Trophoblast cell (in vitro differentiated cells and primary cell): ENCODE data around the gene FOXP3.
A peak's percentile ranks its signal among the peaks of the same experiment; 100 is the strongest.

Experiments used
- DNase-seq, 2 donors: peaks; one replicate each; pipeline ENCODE4 v3.0.0-alpha.2; 2016
- H2AFZ ChIP-seq: 2 replicates; pipeline ENCODE4 v1.6.1; 2013; ENCODE audit warnings: low read length, moderate library complexity, mild to moderate bottlenecking; ENCODE audit not compliant: insufficient read depth, poor library complexity
- H2AK5ac ChIP-seq: 2 replicates; pipeline ENCODE4 v1.6.1; 2013; ENCODE audit warnings: mild to moderate bottlenecking, low read length
- H2BK120ac ChIP-seq: 2 replicates; pipeline ENCODE4 v1.6.1; 2013; ENCODE audit warnings: low read length, mild to moderate bottlenecking, moderate library complexity; ENCODE audit not compliant: insufficient read depth, poor library complexity
- H2BK12ac ChIP-seq: 2 replicates; pipeline ENCODE4 v1.6.1; 2013; ENCODE audit warnings: mild to moderate bottlenecking, low read length, moderate library complexity
- H2BK5ac ChIP-seq: 2 replicates; pipeline ENCODE4 v1.6.1; 2013; ENCODE audit warnings: low read length, low read depth, moderate library complexity, mild to moderate bottlenecking; ENCODE audit not compliant: poor library complexity
- H3K14ac ChIP-seq: 2 replicates; pipeline ENCODE4 v1.6.1; 2013; ENCODE audit warnings: mild to moderate bottlenecking, low read length
- H3K18ac ChIP-seq: 2 replicates; pipeline ENCODE4 v1.6.1; 2013; ENCODE audit warnings: mild to moderate bottlenecking, low read length
- H3K23ac ChIP-seq: 2 replicates; pipeline ENCODE4 v1.6.1; 2013; ENCODE audit warnings: low read length
- H3K27ac ChIP-seq: 2 replicates; pipeline ENCODE4 v1.5.1; 2013; ENCODE audit warnings: low read depth, mild to moderate bottlenecking, inconsistent platforms, low read length, moderate library complexity
- H3K27me3 ChIP-seq: 2 replicates; pipeline ENCODE4 v1.6.1; 2013; ENCODE audit warnings: inconsistent platforms, mild to moderate bottlenecking, low read length, moderate library complexity; ENCODE audit not compliant: insufficient read depth
- H3K36me3 ChIP-seq, 2 experiments: 1 replicate in 1 of 2; 2 replicates in 1 of 2; pipeline ENCODE4 v1.6.1; 2013; ENCODE audit warnings: low read length in 2 of 2, mild to moderate bottlenecking in 2 of 2, moderate library complexity in 1 of 2; ENCODE audit not compliant: insufficient read depth in 2 of 2, control insufficient read depth in 1 of 2
- H3K4ac ChIP-seq: 2 replicates; pipeline ENCODE4 v1.6.1; 2013; ENCODE audit warnings: low read depth, mild to moderate bottlenecking, low read length, moderate library complexity
- H3K4me1 ChIP-seq, 2 experiments: 1 replicate in 1 of 2; 2 replicates in 1 of 2; pipeline ENCODE4 v1.6.1; 2013; ENCODE audit warnings: low read length in 2 of 2, mild to moderate bottlenecking in 2 of 2, moderate library complexity in 1 of 2; ENCODE audit not compliant: insufficient read depth in 2 of 2, control insufficient read depth in 1 of 2
- H3K4me2 ChIP-seq: 2 replicates; pipeline ENCODE4 v1.6.1; 2013; ENCODE audit warnings: inconsistent platforms, mild to moderate bottlenecking, low read length, moderate library complexity
- H3K4me3 ChIP-seq: 2 replicates; pipeline ENCODE4 v1.5.1; 2013; ENCODE audit warnings: mild to moderate bottlenecking, low read depth, low read length, inconsistent platforms
- H3K79me1 ChIP-seq: one replicate; pipeline ENCODE4 v1.6.1; 2013; ENCODE audit warnings: low read length
- H3K79me2 ChIP-seq: 2 replicates; pipeline ENCODE4 v1.6.1; 2013; ENCODE audit warnings: low read length, mild to moderate bottlenecking; ENCODE audit not compliant: control insufficient read depth, insufficient read depth, poor library complexity
- H3K9ac ChIP-seq: 2 replicates; pipeline ENCODE4 v1.6.1; 2013; ENCODE audit warnings: mild to moderate bottlenecking, low read length
- H3K9me3 ChIP-seq: 2 replicates; pipeline ENCODE4 v1.6.1; 2013; ENCODE audit warnings: low read depth, mild to moderate bottlenecking, control low read depth, inconsistent platforms, low read length; ENCODE audit not compliant: insufficient read depth
- H4K12ac ChIP-seq: 2 replicates; pipeline ENCODE4 v1.6.1; 2013; ENCODE audit warnings: low read depth, mild to moderate bottlenecking, low read length, moderate library complexity
- H4K8ac ChIP-seq: 2 replicates; pipeline ENCODE4 v1.6.1; 2013; ENCODE audit warnings: low read depth, mild to moderate bottlenecking, low read length, moderate library complexity
- H4K91ac ChIP-seq: one replicate; pipeline ENCODE4 v1.6.1; 2013; ENCODE audit warnings: low read depth, mild to moderate bottlenecking, low read length, moderate library complexity
- WGBS: extraction: QIAGEN DNeasy Blood & Tissue Kit; methylation state at CpG from one replicate; pipeline ENCODE4 v1.1.7; 2013; ENCODE audit warnings: missing lambda C conversion rate; ENCODE audit not compliant: insufficient read length, insufficient coverage; ENCODE audit errors: extremely low coverage; 5-methylcytosine and 5-hydroxymethylcytosine counted together

The FOXP3 gene

GRCh38 chrX:49270249-49270921 lies 5.9 kb upstream of the FOXP3 start:
- H3K14ac ChIP-seq: peak overlapping the region; percentile 91
- H2BK5ac ChIP-seq: peak overlapping the region; percentile 86
- H2BK12ac ChIP-seq: no peak overlapping the region
- peak overlapping the region; percentile 89 for H4K8ac ChIP-seq
- H3K27me3 ChIP-seq: no peaks in the 10 kb centered on the region
- H3K4me3 ChIP-seq: peak overlapping the region; percentile 89
- peaks cover 10% of the 10 kb centered on the region for H3K79me2 ChIP-seq
- H4K91ac ChIP-seq: peak overlapping the region; percentile 94
- peak overlapping the region; percentile 88 for H4K12ac ChIP-seq
- no CpG with 5 or more reads among the region's 66 CpGs for WGBS
- peak overlapping the region; percentile 96 for H3K27ac ChIP-seq
- no peaks in the 10 kb centered on the region for H3K9me3 ChIP-seq
- H3K18ac ChIP-seq: peak overlapping the region; percentile 89
- H3K79me1 ChIP-seq: peaks cover 14% of the 10 kb centered on the region
- H3K4ac ChIP-seq: peak overlapping the region; percentile 74
- H2BK120ac ChIP-seq: peak overlapping the region; percentile 60
- no peak for DNase-seq
- H3K4me1 ChIP-seq: peaks cover 13 to 17% of the 10 kb centered on the region in 2 experiments
- H3K9ac ChIP-seq: peak overlapping the region; percentile 85
- H3K4me2 ChIP-seq: peak overlapping the region; percentile 77
- peaks cover 0 to 2% of the 10 kb centered on the region in 2 experiments for H3K36me3 ChIP-seq
- H2AK5ac ChIP-seq: peak overlapping the region; percentile 42
- H2AFZ ChIP-seq: peak overlapping the region; percentile 3
- H3K23ac ChIP-seq: no peak overlapping the region

- H3K4me1 ChIP-seq: peaks cover 13 to 17% of the 10 kb centered on the region in 2 experiments
- peak within 1 kb of the TSS; percentile 83 for H3K4ac ChIP-seq
- peak within 1 kb of the TSS; percentile 88 for H4K12ac ChIP-seq
- H3K18ac ChIP-seq: peak within 1 kb of the TSS; percentile 89
- H3K9ac ChIP-seq: peak within 1 kb of the TSS; percentile 92
- peak within 1 kb of the TSS; percentile 91 for H2BK120ac ChIP-seq
- H3K27ac ChIP-seq: peak within 1 kb of the TSS; percentile 96
- peak within 1 kb of the TSS; percentile 94 for H4K91ac ChIP-seq
- peak within 1 kb of the TSS; percentile 42 for H2AK5ac ChIP-seq
- no peaks in the 10 kb centered on the region for H3K9me3 ChIP-seq
- peaks cover 14% of the 10 kb centered on the region for H3K79me1 ChIP-seq
- H3K14ac ChIP-seq: peak within 1 kb of the TSS; percentile 91
- no peaks in the 10 kb centered on the region for H3K27me3 ChIP-seq
- peaks cover 10% of the 10 kb centered on the region for H3K79me2 ChIP-seq
- no peak within 1 kb of the TSS for H3K23ac ChIP-seq
- H3K4me3 ChIP-seq: peak within 1 kb of the TSS; percentile 89
- no peak within 1 kb of the TSS for H2BK12ac ChIP-seq
- H2BK5ac ChIP-seq: peak within 1 kb of the TSS; percentile 96
- no CpG with 5 or more reads among the region's 70 CpGs for WGBS
- H3K36me3 ChIP-seq: peaks cover 0 to 2% of the 10 kb centered on the region in 2 experiments
- H2AFZ ChIP-seq: peak within 1 kb of the TSS; percentile 93
- peak within 1 kb of the TSS; percentile 87 for H3K4me2 ChIP-seq
- peak within 1 kb of the TSS; percentile 97 for H4K8ac ChIP-seq
- no peak for DNase-seq
Observed at GRCh38 chrX:49269767-49270248, 5.3 kb upstream of the FOXP3 start, which contains the start of gene PPP1R3F. Gene PPP1R3F, plus strand, starts transcription at chrX:49269793. Its CDS starts 77 bp downstream, at chrX:49269870.

- H3K79me2 ChIP-seq: peaks cover 10% of the 10 kb centered on the region
- H3K4me3 ChIP-seq: peak overlapping the region; percentile 89
- no CpG with 5 or more reads among the region's 45 CpGs for WGBS
- peaks cover 14% of the 10 kb centered on the region for H3K79me1 ChIP-seq
- peak overlapping the region; percentile 83 for H3K18ac ChIP-seq
- peak overlapping the region; percentile 93 for H2AFZ ChIP-seq
- H3K27me3 ChIP-seq: no peaks in the 10 kb centered on the region
- peak overlapping the region; percentile 92 for H4K91ac ChIP-seq
- peak overlapping the region; percentile 68 for H4K12ac ChIP-seq
- H3K4me2 ChIP-seq: peak overlapping the region; percentile 87
- H3K36me3 ChIP-seq: peaks cover 0 to 2% of the 10 kb centered on the region in 2 experiments
- H3K23ac ChIP-seq: no peak overlapping the region
- H2BK12ac ChIP-seq: no peak overlapping the region
- peak overlapping the region; percentile 91 for H2BK120ac ChIP-seq
- H3K4ac ChIP-seq: peak overlapping the region; percentile 83
- peak overlapping the region; percentile 73 for H3K14ac ChIP-seq
- peak overlapping the region; percentile 92 for H3K9ac ChIP-seq
- no peaks in the 10 kb centered on the region for H3K9me3 ChIP-seq
- DNase-seq: peak; percentile 92 to 94
- H4K8ac ChIP-seq: peak overlapping the region; percentile 97
- H2AK5ac ChIP-seq: no peak overlapping the region
- peak overlapping the region; percentile 96 for H3K27ac ChIP-seq
- peak overlapping the region; percentile 96 for H2BK5ac ChIP-seq
- peaks cover 13 to 17% of the 10 kb centered on the region in 2 experiments for H3K4me1 ChIP-seq
Observed at GRCh38 chrX:49269010-49269766, 4.7 kb upstream of the FOXP3 start.

GRCh38 chrX:49268702-49269009 lies 4.1 kb upstream of the FOXP3 start:
- H3K79me2 ChIP-seq: peaks cover 10% of the 10 kb centered on the region
- H4K8ac ChIP-seq: peak overlapping the region; percentile 97
- H2AFZ ChIP-seq: peak overlapping the region; percentile 45
- peak overlapping the region; percentile 7 for H3K14ac ChIP-seq
- no peak overlapping the region for H2BK5ac ChIP-seq
- H2BK120ac ChIP-seq: peak overlapping the region; percentile 52
- peak overlapping the region; percentile 80 for H3K9ac ChIP-seq
- peak overlapping the region; percentile 49 for H3K27ac ChIP-seq
- H3K36me3 ChIP-seq: peaks cover 0 to 2% of the 10 kb centered on the region in 2 experiments
- peak overlapping the region; percentile 36 for H4K91ac ChIP-seq
- H2AK5ac ChIP-seq: no peak overlapping the region
- H3K18ac ChIP-seq: peak overlapping the region; percentile 51
- H3K4ac ChIP-seq: no peak overlapping the region
- no peak overlapping the region for H3K23ac ChIP-seq
- peaks cover 14% of the 10 kb centered on the region for H3K79me1 ChIP-seq
- H3K4me1 ChIP-seq: peaks cover 13 to 17% of the 10 kb centered on the region in 2 experiments
- no peaks in the 10 kb centered on the region for H3K9me3 ChIP-seq
- H3K4me3 ChIP-seq: peak overlapping the region; percentile 72
- no peaks in the 10 kb centered on the region for H3K27me3 ChIP-seq
- peak overlapping the region; percentile 35 for H4K12ac ChIP-seq
- H2BK12ac ChIP-seq: no peak overlapping the region
- peak overlapping the region; percentile 87 for H3K4me2 ChIP-seq
- DNase-seq: no peak
- WGBS: no CpG with 5 or more reads among the region's 4 CpGs
